Glutamatergic neuron (in vitro differentiated cells): ENCODE measurements around the gene SPRTN. TPM values are rescaled to one million over a fixed set of nuclear protein-coding genes. Genes with fewer than 3 reads are reported as not detected.

ENCODE experiments used
- DNase-seq: peaks from one replicate; pipeline ENCODE4 v3.0.0; 2022
- H3K27ac Mint-ChIP-seq: one replicate; pipeline ENCODE4 v1.8.0; 2020; ENCODE audit warnings: mild to moderate bottlenecking, mixed read lengths, inconsistent platforms; ENCODE audit not compliant: unreplicated experiment
- H3K27me3 Mint-ChIP-seq: one replicate; pipeline ENCODE4 v1.8.0; 2020; ENCODE audit warnings: mild to moderate bottlenecking, moderate library complexity, mixed read lengths, inconsistent platforms; ENCODE audit not compliant: unreplicated experiment
- H3K36me3 Mint-ChIP-seq: one replicate; pipeline ENCODE4 v1.8.0; 2020; ENCODE audit warnings: mild to moderate bottlenecking, mixed read lengths, inconsistent platforms; ENCODE audit not compliant: unreplicated experiment
- H3K4me1 Mint-ChIP-seq: one replicate; pipeline ENCODE4 v1.8.0; 2020; ENCODE audit warnings: mild to moderate bottlenecking, low read depth, mixed read lengths, inconsistent platforms; ENCODE audit not compliant: unreplicated experiment
- H3K4me3 Mint-ChIP-seq: one replicate; pipeline ENCODE4 v1.8.0; 2020; ENCODE audit warnings: mild to moderate bottlenecking, mixed read lengths, inconsistent platforms; ENCODE audit not compliant: unreplicated experiment
- H3K9me3 Mint-ChIP-seq: one replicate; pipeline ENCODE4 v1.8.0; 2020; ENCODE audit warnings: mild to moderate bottlenecking, moderate library complexity, mixed read lengths, inconsistent platforms; ENCODE audit not compliant: unreplicated experiment
- CTCF ChIP-seq: fragments of 200-600 bp; sonication (generic); IDR thresholded peaks from one replicate; pipeline ENCODE4 v1.5.0; 2021; ENCODE audit not compliant: partially characterized antibody, unreplicated experiment
- total RNA-seq: library from RNA; stranded (reverse); fragmentation: NEBNext Ultra II Directional; extraction: Animal tissue kit (Norgen Biotek cat#: 25700); gene quantifications from one replicate; pipeline ENCODE4 v1.2.1, GENCODE V29; 2021; ENCODE audit not compliant: unreplicated experiment

SPRTN gene
- total RNA-seq, 1 donor from 2014 or later, result 21.4 TPM

DNA sequence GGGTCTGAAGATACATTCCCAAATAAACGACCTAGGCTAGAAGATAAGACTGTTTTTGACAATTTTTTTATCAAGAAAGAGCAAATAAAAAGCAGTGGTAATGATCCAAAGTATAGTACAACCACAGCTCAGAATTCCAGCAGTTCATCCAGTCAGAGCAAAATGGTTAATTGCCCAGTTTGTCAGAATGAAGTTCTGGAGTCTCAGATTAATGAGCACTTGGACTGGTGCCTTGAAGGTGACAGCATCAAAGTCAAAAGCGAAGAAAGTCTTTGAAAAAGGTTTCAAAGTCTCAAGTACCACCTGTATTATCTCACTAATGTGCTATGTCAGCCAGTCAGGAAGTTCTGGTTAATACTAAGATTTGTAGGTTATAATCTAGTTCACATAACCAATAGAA, 15.0 kb downstream of the SPRTN start:
- H3K36me3 Mint-ChIP-seq, result no peaks in the 10 kb centered on the region
- no peak overlapping the region for H3K4me3 Mint-ChIP-seq
- no peaks in the 10 kb centered on the region for H3K4me1 Mint-ChIP-seq
- no peaks in the 10 kb centered on the region for H3K9me3 Mint-ChIP-seq
- no peak overlapping the region for H3K27ac Mint-ChIP-seq
- no peak for DNase-seq
- H3K27me3 Mint-ChIP-seq, result no peaks in the 10 kb centered on the region
- no peak for TF ChIP-seq CTCF

GRCh38 chr1:231354330-231355020, 16.4 kb downstream of the SPRTN start:
- no peak for TF ChIP-seq CTCF
- Mint-ChIP-seq H3K4me3 (no peak overlapping the region), H3K9me3 (no peaks in the 10 kb centered on the region), H3K36me3 (no peaks in the 10 kb centered on the region), H3K27ac (no peak overlapping the region), H3K4me1 (no peaks in the 10 kb centered on the region), H3K27me3 (no peaks in the 10 kb centered on the region)
- no peak for DNase-seq

GRCh38 chr1:231355171-231355570, 17.1 kb downstream of the SPRTN start:
- Mint-ChIP-seq H3K9me3 (no peaks in the 10 kb centered on the region), H3K27ac (no peak overlapping the region), H3K4me1 (no peaks in the 10 kb centered on the region), H3K27me3 (no peaks in the 10 kb centered on the region), H3K4me3 (no peak overlapping the region), H3K36me3 (no peaks in the 10 kb centered on the region)
- no peak for TF ChIP-seq CTCF
- DNase-seq, result no peak

DNA sequence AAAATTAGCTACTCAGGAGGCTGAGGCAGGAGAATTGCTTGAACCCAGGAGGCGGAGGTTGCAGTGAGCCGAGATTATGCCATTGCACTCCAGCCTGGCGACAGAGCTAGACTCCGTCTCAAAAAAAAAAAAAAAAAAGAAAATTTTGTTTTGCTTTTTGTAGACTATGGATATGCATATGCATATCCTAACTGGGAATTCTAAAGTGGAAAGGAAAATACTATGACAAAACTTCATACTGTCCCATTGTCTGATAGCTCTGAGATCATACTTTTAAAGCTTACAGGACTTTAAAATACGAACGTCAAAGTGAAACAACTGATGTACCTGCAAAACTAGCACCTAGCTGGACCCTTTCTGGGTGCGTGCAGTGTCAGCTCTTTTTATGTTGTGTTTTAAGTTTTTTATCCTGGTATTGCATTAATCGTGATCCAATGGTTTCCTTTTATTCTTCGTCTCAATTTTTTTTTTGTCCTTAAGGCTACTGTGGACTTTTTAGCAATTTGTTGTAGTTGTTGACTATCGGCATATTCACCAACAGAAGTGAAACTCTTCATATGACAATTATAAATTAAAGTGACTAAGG, 19.2 kb downstream of the SPRTN start:
- no peaks in the 10 kb centered on the region for H3K36me3 Mint-ChIP-seq
- no peaks in the 10 kb centered on the region for H3K27me3 Mint-ChIP-seq
- no peak overlapping the region for H3K27ac Mint-ChIP-seq
- no peak for TF ChIP-seq CTCF
- no peak overlapping the region for H3K4me3 Mint-ChIP-seq
- H3K9me3 Mint-ChIP-seq, result no peaks in the 10 kb centered on the region
- H3K4me1 Mint-ChIP-seq, result no peaks in the 10 kb centered on the region
- DNase-seq, result no peak

DNA sequence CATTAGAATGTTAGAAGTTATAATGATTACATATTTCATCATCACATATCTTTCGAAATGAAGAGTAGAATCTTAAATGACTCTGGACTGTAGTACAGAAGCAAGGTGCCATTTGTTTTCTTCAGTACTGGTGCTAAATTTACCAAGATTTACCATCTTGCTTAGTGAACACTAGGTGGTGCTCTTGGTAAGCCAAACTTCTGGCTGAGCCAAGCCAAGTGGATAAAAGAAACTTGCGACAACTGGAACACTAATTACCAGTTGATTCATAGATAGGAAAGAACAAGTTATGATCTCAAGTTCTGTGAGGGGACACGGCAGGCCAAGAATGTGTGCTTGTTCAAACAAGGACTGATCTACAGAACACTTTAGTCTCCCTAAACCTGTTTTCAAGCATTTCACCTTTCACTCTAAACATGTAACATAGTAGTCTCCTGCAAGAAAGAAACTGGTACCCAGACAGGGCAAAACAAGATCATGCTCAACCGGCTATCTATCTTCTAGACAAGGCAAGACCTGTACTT, 19.8 kb downstream of the SPRTN start:
- H3K4me1 Mint-ChIP-seq, result no peaks in the 10 kb centered on the region
- H3K4me3 Mint-ChIP-seq, result no peak overlapping the region
- H3K9me3 Mint-ChIP-seq, result no peaks in the 10 kb centered on the region
- DNase-seq, result no peak
- H3K36me3 Mint-ChIP-seq, result no peaks in the 10 kb centered on the region
- peak; percentile 82 for TF ChIP-seq CTCF
- no peaks in the 10 kb centered on the region for H3K27me3 Mint-ChIP-seq
- no peak overlapping the region for H3K27ac Mint-ChIP-seq
